ENCODE data around the gene ARVCF. TPM values are rescaled to one million over a fixed set of nuclear protein-coding genes. Genes with fewer than 3 reads are reported as not detected.
"Not testable (repeated sequence)": the region's sequence is repeated elsewhere in the genome, so short reads cannot be mapped to it uniquely, and the experiment has no call there.

Gene ARVCF
- total RNA-seq, 2 donors from 2014 or later, result 12.5 to 13.4 TPM

GRCh38 chr22:19937616-19938473 is 78.8 kb downstream of the ARVCF start:
- intact Hi-C loops (cut with DNase I), result no loop called here
- DNase-seq (peak; percentile 10), ATAC-seq (no peak)

GRCh38 chr22:19936513-19936912 is 80.1 kb downstream of the ARVCF start:
- intact Hi-C loops (cut with DNase I), result no loop called here
- no peak for ATAC-seq
- DNase-seq, result peak; percentile 3

- not testable (repeated sequence) for DNase-seq
Observed at GRCh38 chr22:19935123-19935718, 81.4 kb downstream of the ARVCF start.

DNA sequence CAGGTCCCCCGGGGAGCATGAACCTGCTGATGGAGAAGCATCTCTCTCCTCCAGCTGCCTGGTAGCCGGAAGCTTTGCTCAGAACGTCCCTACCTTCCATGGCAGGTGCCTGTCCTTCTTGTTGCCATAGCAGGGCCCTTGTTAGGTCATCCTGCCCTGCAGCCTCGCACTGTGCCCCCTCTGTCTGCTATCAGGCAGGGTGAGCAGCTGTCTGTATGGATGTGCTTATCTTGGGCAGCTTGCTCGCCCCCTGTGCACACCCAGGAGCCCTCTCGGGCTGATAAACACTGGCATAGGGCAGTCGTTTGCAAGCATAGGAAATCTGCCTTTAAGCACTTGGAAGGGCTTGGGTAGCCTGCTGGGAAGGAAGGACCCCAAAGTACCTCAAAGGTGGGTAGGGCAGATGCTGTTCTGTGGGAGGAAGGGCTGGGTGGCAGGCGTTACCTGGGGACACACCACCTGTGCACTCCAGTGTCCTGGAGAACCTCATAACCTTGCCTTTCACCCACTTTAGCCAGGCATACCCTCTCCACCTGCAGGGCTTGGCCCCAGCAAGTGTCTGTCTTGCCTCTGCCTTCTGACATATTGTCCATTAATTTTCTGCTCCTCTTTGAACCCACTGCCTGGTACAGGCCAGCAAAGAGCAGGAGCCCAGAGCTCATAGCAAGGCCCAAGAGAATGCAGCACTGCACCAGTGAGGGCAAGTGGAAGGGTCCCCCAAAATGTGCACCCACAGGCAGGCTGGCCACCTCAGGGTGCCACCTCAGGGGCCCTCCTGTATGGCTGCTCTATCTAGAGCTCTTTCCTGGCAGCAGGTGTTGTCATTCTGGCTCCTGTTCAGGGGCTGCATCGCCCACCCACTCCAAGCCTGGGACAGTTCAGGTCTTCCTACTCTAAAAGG is 83.0 kb downstream of the ARVCF start:
- no peak for DNase-seq

More at GRCh38 chr22:19935123-19935718, 81.4 kb downstream of the ARVCF start:
- intact Hi-C loops (cut with DNase I); ATAC-seq: not testable (repeated sequence)

DNA sequence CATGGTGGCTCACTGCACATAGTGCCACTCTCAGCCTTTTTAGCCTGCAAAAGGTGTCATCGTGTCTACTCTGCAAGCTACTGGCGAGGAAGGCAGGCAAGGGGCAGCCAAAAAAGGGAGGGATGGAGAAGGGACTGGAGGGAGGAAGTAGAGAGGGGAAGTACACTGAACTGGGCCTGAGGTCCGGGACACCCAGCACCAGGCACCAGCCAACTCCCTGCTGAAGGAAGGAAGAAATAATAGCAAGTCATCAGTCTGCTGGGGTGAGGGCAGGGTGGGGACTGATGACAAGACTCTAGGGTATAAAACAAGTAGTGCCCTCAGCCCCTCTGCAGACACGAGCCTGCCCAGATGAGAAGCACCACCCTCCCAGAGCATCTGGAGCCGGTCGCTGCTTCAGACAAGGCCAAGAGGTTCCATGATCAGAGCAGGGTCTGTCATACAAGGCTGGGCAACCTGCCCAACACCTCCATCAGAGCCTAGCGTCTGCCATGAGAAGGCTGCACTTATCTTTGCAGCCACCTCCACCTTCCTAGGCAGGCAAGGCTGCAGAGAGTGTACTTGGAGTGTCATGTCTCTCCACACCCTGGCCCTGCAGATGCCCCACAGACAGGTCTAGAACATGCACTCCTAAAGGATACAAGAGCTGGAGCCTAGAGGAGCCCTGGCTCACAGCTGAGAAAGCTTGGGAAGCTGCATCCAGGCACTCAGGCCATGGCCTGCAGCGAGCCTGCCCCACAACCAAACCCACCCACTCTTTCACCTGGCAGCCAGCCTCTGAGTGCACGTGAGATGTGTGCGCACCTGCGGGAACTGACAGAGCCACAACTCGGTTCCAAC is 84.0 kb downstream of the ARVCF start:
- ATAC-seq (peak in 1 of 2 donors; percentile 79), DNase-seq (no peak)
- intact Hi-C loops (cut with DNase I), result no loop called here

More for the DNA sequence above, 83.0 kb downstream of the ARVCF start:
- ATAC-seq, result no peak
- intact Hi-C loops (cut with DNase I), result no loop called here

- intact Hi-C loops (cut with DNase I), result no loop called here
- no peak for DNase-seq
- no peak for ATAC-seq
Observed at GRCh38 chr22:19931514-19931913, 85.1 kb downstream of the ARVCF start.

GRCh38 chr22:19930551-19931486 is 85.8 kb downstream of the ARVCF start:
- intact Hi-C loops (cut with DNase I), result no loop called here
- DNase-seq (no peak), ATAC-seq (no peak)

DNA sequence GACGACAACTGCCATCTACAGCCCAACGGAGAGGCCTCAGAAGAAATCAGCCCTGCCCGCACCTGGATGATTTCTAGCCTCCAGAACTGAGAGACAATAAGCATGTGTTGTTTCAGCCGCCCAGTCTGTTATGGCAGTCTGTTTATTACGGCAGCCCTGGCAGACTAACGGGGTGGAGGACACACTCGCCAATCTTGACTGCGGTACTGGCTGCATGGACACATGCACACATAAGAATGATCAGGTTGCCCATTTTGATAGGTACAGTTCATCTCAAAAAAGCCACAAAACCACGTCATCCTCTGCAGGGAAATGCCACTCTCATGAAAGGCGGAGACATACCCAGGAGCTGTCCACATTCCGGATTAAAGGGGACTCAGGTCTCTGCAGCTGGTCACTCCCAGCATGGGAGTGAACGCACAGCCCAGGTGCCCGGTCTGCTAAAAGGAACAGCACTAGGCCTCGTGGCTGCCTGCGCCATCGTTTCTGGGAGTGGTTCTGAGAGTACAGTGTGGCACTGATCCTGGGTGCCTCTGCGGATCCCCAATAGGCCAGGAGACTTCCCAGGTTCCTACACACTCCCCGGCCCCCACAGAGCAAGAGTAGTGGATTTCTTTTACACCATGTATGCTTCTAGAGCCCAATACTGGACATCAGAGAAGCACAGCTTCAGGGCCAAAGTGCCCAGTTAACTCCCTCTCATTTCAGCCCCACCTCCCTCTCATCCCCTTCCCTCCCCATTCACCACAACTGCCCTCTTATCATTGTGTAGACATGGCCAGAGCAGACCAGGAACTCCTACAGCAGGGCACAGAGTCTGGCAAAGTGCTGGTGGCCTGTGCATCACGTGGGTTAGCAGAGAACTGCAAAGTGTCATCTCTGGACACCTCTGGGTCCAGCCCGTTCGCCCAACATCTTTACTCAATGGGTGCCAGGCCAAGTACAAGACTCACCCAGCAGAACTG is 86.8 kb downstream of the ARVCF start:
- DNase-seq (no peak), ATAC-seq (no peak)
- intact Hi-C loops (cut with DNase I), result no loop called here

DNA sequence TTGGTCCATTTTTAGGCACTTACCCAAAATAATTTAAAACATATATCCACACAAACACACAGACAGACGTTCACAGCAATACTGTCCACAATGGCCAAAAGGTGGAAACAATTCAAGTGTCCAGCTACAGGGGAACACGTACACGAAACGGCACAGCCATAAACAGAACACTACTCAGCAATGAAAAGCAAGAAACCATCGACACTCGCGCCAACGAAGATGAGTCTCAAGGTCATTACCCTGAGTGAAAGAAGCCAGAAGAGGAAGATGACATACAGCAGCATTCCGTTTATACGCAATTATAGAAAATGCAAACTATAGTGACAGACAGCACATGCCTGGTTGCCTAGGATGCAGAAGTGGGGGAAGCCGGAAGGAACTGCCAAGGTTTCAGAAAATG is 88.4 kb downstream of the ARVCF start:
- DNase-seq, result no peak
- intact Hi-C loops (cut with DNase I), result no loop called here
- no peak for ATAC-seq

DNA sequence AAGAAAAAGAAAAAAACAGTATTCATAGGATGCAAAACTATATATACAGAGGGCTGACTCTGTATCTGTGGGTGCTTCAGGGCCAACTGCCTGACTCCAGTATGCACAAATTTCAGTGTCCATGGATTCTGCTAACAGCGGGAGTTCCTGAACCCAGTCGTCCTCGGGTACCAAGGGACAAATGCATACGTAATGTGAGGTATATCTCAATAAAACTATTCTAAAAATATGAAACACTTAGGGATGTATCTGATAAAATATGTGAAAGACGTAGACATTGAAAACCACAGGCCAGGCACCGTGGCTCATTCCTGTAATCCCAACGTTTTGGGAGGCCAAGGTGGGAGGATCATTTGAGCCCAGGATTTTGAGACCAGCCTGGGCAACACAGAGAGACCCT is 88.9 kb downstream of the ARVCF start:
- intact Hi-C loops (cut with DNase I), result no loop called here
- DNase-seq (no peak), ATAC-seq (no peak)

- ATAC-seq; intact Hi-C loops (cut with DNase I); DNase-seq: not testable (repeated sequence)
Observed at GRCh38 chr22:19926028-19926427, 90.6 kb downstream of the ARVCF start.

GRCh38 chr22:19923914-19924513 is 92.6 kb downstream of the ARVCF start:
- intact Hi-C loops (cut with DNase I), result no loop called here
- DNase-seq, result no peak
- no peak for ATAC-seq

- intact Hi-C loops (cut with DNase I), result no loop called here
- DNase-seq (no peak), ATAC-seq (no peak)
Observed at GRCh38 chr22:19921544-19922081, 95.0 kb downstream of the ARVCF start.

All from left cardiac atrium (tissue), 4 donors.